ENCODE data around the gene ZNF880.

DNA sequence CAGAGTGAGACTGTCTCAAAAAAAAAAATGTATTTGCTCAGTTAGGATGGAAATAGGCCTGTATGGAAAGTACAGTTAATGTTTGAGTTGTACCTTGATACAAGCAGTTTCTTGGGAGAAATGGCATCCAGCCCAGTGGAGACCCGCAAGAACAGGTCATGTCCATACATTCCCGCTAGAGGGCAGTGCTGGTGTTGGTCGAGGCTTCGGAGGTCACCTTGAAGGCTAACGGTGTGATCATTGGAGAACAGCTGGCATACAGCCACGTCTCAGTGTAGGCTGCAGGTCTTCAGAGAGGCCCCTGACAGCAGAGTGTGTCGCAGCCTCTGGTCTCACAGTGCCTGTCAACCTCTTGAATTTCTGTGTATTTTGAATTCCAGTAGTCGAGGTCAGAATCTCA lies 26.2 kb upstream of the ZNF880 start:
- TF ChIP-seq, protein P1, sequence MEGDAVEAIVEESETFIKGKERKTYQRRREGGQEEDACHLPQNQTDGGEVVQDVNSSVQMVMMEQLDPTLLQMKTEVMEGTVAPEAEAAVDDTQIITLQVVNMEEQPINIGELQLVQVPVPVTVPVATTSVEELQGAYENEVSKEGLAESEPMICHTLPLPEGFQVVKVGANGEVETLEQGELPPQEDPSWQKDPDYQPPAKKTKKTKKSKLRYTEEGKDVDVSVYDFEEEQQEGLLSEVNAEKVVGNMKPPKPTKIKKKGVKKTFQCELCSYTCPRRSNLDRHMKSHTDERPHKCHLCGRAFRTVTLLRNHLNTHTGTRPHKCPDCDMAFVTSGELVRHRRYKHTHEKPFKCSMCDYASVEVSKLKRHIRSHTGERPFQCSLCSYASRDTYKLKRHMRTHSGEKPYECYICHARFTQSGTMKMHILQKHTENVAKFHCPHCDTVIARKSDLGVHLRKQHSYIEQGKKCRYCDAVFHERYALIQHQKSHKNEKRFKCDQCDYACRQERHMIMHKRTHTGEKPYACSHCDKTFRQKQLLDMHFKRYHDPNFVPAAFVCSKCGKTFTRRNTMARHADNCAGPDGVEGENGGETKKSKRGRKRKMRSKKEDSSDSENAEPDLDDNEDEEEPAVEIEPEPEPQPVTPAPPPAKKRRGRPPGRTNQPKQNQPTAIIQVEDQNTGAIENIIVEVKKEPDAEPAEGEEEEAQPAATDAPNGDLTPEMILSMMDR (IDR thresholded peaks at IDR 0.05) = peak in 3 of 4 donors; percentile 13 to 30 (median 29)
- no peak for TF ChIP-seq POLR2A (IDR thresholded peaks at IDR 0.05)

Measured in right lobe of liver (tissue), 4 donors.